GM19438 (cell line): ENCODE measurements around the gene STEEP1.

Experiments
- ATAC-seq: cut with Tn5 transposase; IDR thresholded peaks from one replicate; pipeline ENCODE4 v1.9.1; 2021; ENCODE audit warnings: low read depth; ENCODE audit not compliant: unreplicated experiment

STEEP1 gene

DNA sequence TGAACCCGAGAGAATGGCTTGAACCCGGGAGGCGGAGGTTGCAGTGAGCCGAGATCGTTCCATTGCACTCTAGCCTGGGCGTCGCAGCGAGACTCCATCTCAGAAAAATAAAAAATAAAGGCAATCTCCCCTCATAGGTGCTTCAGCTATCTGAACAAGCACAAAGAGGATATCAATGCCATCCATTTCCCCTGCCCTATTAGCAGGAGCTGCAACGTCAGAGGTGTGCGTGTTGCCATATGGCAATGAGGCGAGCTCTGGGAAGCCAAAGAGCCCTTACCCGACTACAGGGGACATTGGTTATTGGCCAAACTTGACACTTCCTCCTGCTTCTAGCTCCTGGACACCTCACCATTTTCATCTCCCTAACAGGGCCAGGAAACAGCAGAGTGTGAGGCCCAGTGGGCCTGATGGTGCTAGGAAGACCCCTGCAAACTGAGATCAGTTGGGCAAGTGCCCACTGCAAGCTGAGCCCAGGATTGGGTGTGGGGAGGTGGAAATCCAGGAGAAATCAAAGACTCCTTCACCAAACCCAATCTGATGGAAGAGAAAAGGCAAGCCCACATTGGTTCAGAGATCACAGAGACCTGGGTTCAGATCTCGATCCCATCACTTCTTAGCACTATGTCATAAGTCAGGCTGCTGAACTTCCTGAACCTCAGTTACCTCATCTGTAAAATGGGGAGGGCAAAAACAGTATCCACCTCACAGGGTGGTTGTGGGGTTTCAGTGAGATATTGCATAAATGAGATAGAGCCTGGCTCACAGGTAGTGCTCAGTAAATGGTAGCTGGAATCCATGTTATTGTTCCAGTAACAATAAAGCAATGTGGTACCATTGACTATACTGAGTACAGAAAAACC, 75.8 kb downstream of the STEEP1 start:
- no peak for ATAC-seq

DNA sequence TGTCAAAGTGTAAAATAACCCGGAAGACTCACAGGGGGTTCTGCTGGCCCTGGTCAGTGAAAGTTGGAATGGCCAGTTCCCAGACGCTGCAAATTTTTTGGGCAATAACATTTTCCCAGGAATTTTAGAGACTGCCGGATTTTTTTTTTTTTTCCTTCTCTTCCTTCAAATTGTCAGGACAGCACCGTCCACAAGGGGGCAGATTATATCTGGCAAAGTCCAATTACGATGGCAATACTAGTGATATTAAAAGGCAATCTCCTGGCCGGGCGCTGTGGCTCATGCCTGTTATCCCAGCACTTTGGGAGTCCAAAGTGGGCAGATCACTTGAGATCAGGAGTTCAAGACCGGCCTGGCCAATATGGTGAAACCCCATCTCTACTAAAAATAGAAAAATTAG, 76.5 kb downstream of the STEEP1 start:
- ATAC-seq: no peak
